ENCODE measurements around the gene RNF168. TPM values are rescaled to one million over a fixed set of nuclear protein-coding genes. Genes with fewer than 3 reads are reported as not detected.
"Not testable (repeated sequence)": the region's sequence is repeated elsewhere in the genome, so short reads cannot be mapped to it uniquely, and the experiment has no call there.

Gene RNF168
- total RNA-seq, 1 donor from 2014 or later: 25.1 TPM

DNA sequence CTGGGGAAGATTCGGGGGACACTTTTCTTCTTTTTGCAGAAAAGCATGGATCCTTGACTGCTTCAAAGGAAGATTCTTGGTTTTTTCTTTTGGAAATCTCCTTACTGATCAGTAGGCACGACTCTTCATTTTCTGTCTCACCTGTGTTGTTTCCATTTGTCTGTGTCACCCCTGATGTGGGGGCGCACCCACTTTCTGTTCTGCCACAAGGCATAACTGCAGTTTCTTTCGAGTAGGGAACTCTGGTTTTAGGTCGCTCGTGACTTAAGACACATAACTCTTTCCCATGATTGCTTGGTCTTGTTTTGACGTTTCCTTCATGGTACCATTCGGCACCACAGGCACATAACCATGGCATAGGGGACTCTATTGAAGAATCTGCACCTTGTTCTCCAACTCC is 31.3 kb downstream of the RNF168 start:
- H3K9me3 Mint-ChIP-seq: no peaks in the 10 kb centered on the region
- Histone ChIP-seq H3F3A (ENCODE audit: low read depth) (peaks cover 4% of the 10 kb centered on the region), H3K27me3 (no peaks in the 10 kb centered on the region), H3K79me2 (ENCODE audit: low read depth) (no peaks in the 10 kb centered on the region), H3K4me3 (no peak overlapping the region), H3K9me3 (ENCODE audit: low read depth) (no peaks in the 10 kb centered on the region), H3K4me1 (no peaks in the 10 kb centered on the region), H3K4me2 (no peak overlapping the region), H4K20me1 (ENCODE audit: low read depth) (no peaks in the 10 kb centered on the region), H3K9ac (no peak overlapping the region), H3K27ac (no peak overlapping the region), H3K36me3 (peaks cover 8% of the 10 kb centered on the region), H2AFZ (replicated peaks) (no peak overlapping the region)
- peaks cover 30% of the 10 kb centered on the region for H3K36me3 Mint-ChIP-seq
- no peak for DNase-seq (ENCODE audit: low spot score)
- TF ChIP-seq, protein P1, sequence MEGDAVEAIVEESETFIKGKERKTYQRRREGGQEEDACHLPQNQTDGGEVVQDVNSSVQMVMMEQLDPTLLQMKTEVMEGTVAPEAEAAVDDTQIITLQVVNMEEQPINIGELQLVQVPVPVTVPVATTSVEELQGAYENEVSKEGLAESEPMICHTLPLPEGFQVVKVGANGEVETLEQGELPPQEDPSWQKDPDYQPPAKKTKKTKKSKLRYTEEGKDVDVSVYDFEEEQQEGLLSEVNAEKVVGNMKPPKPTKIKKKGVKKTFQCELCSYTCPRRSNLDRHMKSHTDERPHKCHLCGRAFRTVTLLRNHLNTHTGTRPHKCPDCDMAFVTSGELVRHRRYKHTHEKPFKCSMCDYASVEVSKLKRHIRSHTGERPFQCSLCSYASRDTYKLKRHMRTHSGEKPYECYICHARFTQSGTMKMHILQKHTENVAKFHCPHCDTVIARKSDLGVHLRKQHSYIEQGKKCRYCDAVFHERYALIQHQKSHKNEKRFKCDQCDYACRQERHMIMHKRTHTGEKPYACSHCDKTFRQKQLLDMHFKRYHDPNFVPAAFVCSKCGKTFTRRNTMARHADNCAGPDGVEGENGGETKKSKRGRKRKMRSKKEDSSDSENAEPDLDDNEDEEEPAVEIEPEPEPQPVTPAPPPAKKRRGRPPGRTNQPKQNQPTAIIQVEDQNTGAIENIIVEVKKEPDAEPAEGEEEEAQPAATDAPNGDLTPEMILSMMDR (IDR thresholded peaks at IDR 0.05): no peak
- TF ChIP-seq EZH2 (IDR thresholded peaks at IDR 0.05): no peak
- TF ChIP-seq EZH2phosphoT487 (IDR thresholded peaks at IDR 0.05): no peak
- H3K27ac Mint-ChIP-seq: no peak overlapping the region
- no peaks in the 10 kb centered on the region for H3K27me3 Mint-ChIP-seq (ENCODE audit: insufficient read depth, low read depth)
- H3K4me1 Mint-ChIP-seq: no peaks in the 10 kb centered on the region
- H3K4me3 Mint-ChIP-seq: no peak overlapping the region

DNA sequence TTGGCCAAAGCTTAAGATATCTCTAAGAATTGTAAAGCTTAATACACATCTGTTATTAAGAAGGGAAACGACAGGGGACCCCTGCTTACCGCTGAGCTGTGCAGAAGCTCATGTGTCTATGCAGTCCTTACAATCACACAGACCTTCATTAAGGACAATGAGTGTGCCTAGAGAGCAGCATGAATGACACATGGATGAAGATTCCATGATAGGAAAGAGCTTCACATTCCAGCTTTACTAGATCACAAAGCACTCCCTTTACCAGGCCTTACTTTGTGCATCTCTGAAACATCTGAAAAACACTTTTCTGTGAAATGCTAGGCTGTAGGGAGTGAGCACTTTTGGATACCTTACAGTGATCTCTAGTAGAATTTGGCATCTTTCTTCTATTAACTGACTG is 32.0 kb downstream of the RNF168 start:
- no peaks in the 10 kb centered on the region for H4K20me1 ChIP-seq (ENCODE audit: low read depth)
- H2AFZ ChIP-seq (replicated peaks): no peak overlapping the region
- DNase-seq (ENCODE audit: low spot score): no peak
- H3K27me3 ChIP-seq: no peaks in the 10 kb centered on the region
- TF ChIP-seq EZH2 (IDR thresholded peaks at IDR 0.05) (no peak), EZH2phosphoT487 (IDR thresholded peaks at IDR 0.05) (no peak)
- TF ChIP-seq, protein P1 (IDR thresholded peaks at IDR 0.05): no peak
- H3F3A ChIP-seq (ENCODE audit: low read depth): peaks cover 4% of the 10 kb centered on the region
- H3K27ac ChIP-seq: no peak overlapping the region
- H3K9me3 Mint-ChIP-seq: no peaks in the 10 kb centered on the region
- no peak overlapping the region for H3K27ac Mint-ChIP-seq
- H3K9me3 ChIP-seq (ENCODE audit: low read depth): no peaks in the 10 kb centered on the region
- H3K4me3 Mint-ChIP-seq: no peak overlapping the region
- H3K27me3 Mint-ChIP-seq (ENCODE audit: insufficient read depth, low read depth): no peaks in the 10 kb centered on the region
- H3K4me2 ChIP-seq: no peak overlapping the region
- H3K9ac ChIP-seq: no peak overlapping the region
- no peak overlapping the region for H3K4me3 ChIP-seq
- H3K36me3 ChIP-seq: peaks cover 7% of the 10 kb centered on the region
- H3K79me2 ChIP-seq (ENCODE audit: low read depth): no peaks in the 10 kb centered on the region
- H3K36me3 Mint-ChIP-seq: peaks cover 25% of the 10 kb centered on the region
- no peaks in the 10 kb centered on the region for H3K4me1 Mint-ChIP-seq
- no peaks in the 10 kb centered on the region for H3K4me1 ChIP-seq

DNA sequence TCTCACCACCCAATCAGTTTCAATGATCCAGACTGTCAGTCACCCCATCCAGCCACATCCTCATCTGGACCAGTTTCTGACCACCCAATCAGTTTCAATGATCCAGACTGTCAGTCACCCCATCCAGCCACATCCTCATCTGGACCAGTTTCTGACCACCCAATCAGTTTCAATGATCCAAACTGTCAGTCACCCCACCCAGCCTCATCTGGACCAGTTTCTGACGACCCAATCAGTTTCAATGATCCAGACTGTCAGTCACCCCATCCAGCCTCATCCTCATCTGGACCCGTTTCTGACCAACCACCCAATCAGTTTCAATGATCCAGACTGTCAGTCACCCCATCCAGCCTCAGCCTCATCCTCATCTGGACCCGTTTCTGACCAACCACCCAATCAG is 33.4 kb downstream of the RNF168 start:
- H3K4me1 ChIP-seq; DNase-seq (ENCODE audit: low spot score); H3K27ac ChIP-seq; H3K4me3 Mint-ChIP-seq; H3K4me2 ChIP-seq; H4K20me1 ChIP-seq (ENCODE audit: low read depth); H3K79me2 ChIP-seq (ENCODE audit: low read depth); H2AFZ ChIP-seq (replicated peaks); H3K9ac ChIP-seq; H3K27me3 ChIP-seq; H3K27ac Mint-ChIP-seq; H3K36me3 ChIP-seq; H3K9me3 Mint-ChIP-seq; H3K27me3 Mint-ChIP-seq (ENCODE audit: insufficient read depth, low read depth); H3K9me3 ChIP-seq (ENCODE audit: low read depth); H3F3A ChIP-seq (ENCODE audit: low read depth); H3K4me1 Mint-ChIP-seq; H3K4me3 ChIP-seq: not testable (repeated sequence)
- H3K36me3 Mint-ChIP-seq: peaks cover 26% of the 10 kb centered on the region

DNA sequence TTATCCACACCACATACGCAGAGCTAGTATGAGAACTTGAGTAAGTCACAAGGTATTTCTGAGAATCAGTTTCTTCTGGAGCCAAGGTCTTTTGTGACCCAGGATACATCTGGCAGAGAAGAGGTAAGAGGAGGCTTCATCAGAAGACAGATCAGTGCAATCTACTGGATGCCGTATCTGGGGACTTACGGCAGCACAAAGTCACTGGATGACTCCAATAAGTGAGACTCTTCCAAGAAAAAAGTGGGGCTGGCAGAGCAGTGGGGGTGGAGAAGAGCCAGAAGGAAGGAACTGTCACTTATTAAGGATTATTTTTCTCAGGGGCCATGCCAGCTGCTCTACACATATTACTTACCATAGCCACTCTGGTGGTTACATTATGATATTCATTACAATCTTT is 39.8 kb downstream of the RNF168 start:
- no peaks in the 10 kb centered on the region for H3K36me3 ChIP-seq
- no peak overlapping the region for H3K27ac ChIP-seq
- H3K79me2 ChIP-seq (ENCODE audit: low read depth): no peaks in the 10 kb centered on the region
- no peaks in the 10 kb centered on the region for H3K9me3 ChIP-seq (ENCODE audit: low read depth)
- no peaks in the 10 kb centered on the region for H3K4me1 ChIP-seq
- no peak overlapping the region for H3K9ac ChIP-seq
- Mint-ChIP-seq H3K36me3 (peaks cover 19% of the 10 kb centered on the region), H3K27ac (no peak overlapping the region), H3K27me3 (ENCODE audit: insufficient read depth, low read depth) (peaks cover 4% of the 10 kb centered on the region), H3K9me3 (no peaks in the 10 kb centered on the region), H3K4me1 (no peaks in the 10 kb centered on the region), H3K4me3 (no peak overlapping the region)
- no peak overlapping the region for H3K4me3 ChIP-seq
- no peaks in the 10 kb centered on the region for H4K20me1 ChIP-seq (ENCODE audit: low read depth)
- no peak for DNase-seq (ENCODE audit: low spot score)
- H3F3A ChIP-seq (ENCODE audit: low read depth): no peaks in the 10 kb centered on the region
- TF ChIP-seq, protein P1 (IDR thresholded peaks at IDR 0.05): no peak
- TF ChIP-seq EZH2phosphoT487 (IDR thresholded peaks at IDR 0.05) (no peak), EZH2 (IDR thresholded peaks at IDR 0.05) (no peak)
- H2AFZ ChIP-seq (replicated peaks): no peak overlapping the region
- H3K27me3 ChIP-seq: no peaks in the 10 kb centered on the region
- no peak overlapping the region for H3K4me2 ChIP-seq
